K562 (cell line): ENCODE data around the gene FCGBP. TPM values are rescaled to one million over a fixed set of nuclear protein-coding genes. Genes with fewer than 3 reads are reported as not detected.

ENCODE experiments used
- ATAC-seq: fragments of 200-7000 bp; cut with Tn5 transposase; 3 replicates; pipeline ENCODE4 v1.9.1; 2020; ENCODE audit warnings: moderate library complexity
- BruUV-seq: library from RNA; stranded (reverse); fragments of 400-500 nt; replicated peaks from 2 replicates; lab custom pipeline; 2021; lab: Mats Ljungman, UMichigan
- CTCF ChIA-PET: fragments of 300-600 bp; formaldehyde crosslinking; extraction: SDS; loops from one replicate; lab custom pipeline; 2021; ENCODE audit warnings: low intra/inter-chr PET ratio; lab: Yijun Ruan, JAX
- POLR2A ChIA-PET: fragments of 300-600, 350-650 bp; sonication (Branson Sonifier 250); formaldehyde crosslinking; extraction: SDS; loops from one replicate; lab custom pipeline; 2021; ENCODE audit warnings: antibody characterized with exemption, inconsistent platforms; lab: Yijun Ruan, JAX
- DNase-seq, 4 experiments: peaks; one replicate each; pipeline versions ENCODE4 v3.0.0 to v3.0.0-alpha.2; 2011 to 2018; ENCODE audit warnings: low spot score in 3 of 4, mixed read lengths in 3 of 4; ENCODE audit errors: extremely low read depth in 1 of 4
- FAIRE-seq: peaks from 2 replicates; lab custom pipeline; 2011; peaks lifted over from hg19 to GRCh38; lab: Jason Lieb, UNC
- H2AFZ ChIP-seq: 2 replicates; pipeline ENCODE4 v1.6.0; 2011; ENCODE audit warnings: low read depth, low read length, control low read depth, inconsistent platforms
- H3K27ac ChIP-seq: fragments of 200-600 bp; 3 replicates; pipeline ENCODE4 v1.8.0; 2011; ENCODE audit warnings: low read depth, mild to moderate bottlenecking, control low read depth, inconsistent platforms, low read length, moderate library complexity, mixed read lengths; ENCODE audit errors: extremely low read depth
- H3K27me3 ChIP-seq, 2 experiments: fragments of 300-600 bp in 1 of 2; 2 replicates in 1 of 2; 3 replicates in 1 of 2; pipeline versions ENCODE4 v1.6.0 to v1.8.0; 2011; ENCODE audit warnings: inconsistent platforms in 2 of 2, low read length in 2 of 2, mild to moderate bottlenecking in 1 of 2, mixed read lengths in 1 of 2, moderate library complexity in 1 of 2; ENCODE audit not compliant: control insufficient read depth in 2 of 2, insufficient read depth in 2 of 2
- H3K36me3 ChIP-seq: fragments of 300-600 bp; 3 replicates; pipeline ENCODE4 v1.8.0; 2011; ENCODE audit warnings: mild to moderate bottlenecking, low read length, inconsistent platforms; ENCODE audit not compliant: control insufficient read depth, insufficient read depth
- H3K4me1 ChIP-seq, 2 experiments: fragments of 200-600 bp in 1 of 2; replicated peaks in 1 of 2; 2 replicates in 1 of 2; 3 replicates in 1 of 2; pipeline versions ENCODE4 v1.5.1 to v1.8.0; 2011; ENCODE audit warnings: inconsistent platforms in 2 of 2, low read length in 2 of 2, mild to moderate bottlenecking in 1 of 2, mixed read lengths in 1 of 2, moderate library complexity in 1 of 2; ENCODE audit not compliant: control insufficient read depth in 2 of 2, insufficient read depth in 2 of 2
- H3K4me2 ChIP-seq: 2 replicates; pipeline ENCODE4 v1.6.1; 2011; ENCODE audit warnings: low read length, control low read depth, inconsistent platforms, mixed read lengths; ENCODE audit not compliant: insufficient read depth
- H3K4me3 ChIP-seq: fragments of 200-600 bp; sonication (generic), shearing (Covaris generic); 2 replicates; pipeline ENCODE4 v1.5.1; 2016; ENCODE audit warnings: control low read depth, inconsistent platforms
- H3K79me2 ChIP-seq: fragments of 200-600 bp; 3 replicates; pipeline ENCODE4 v1.8.0; 2011; ENCODE audit warnings: low read length, inconsistent platforms; ENCODE audit not compliant: control insufficient read depth, insufficient read depth
- H3K9ac ChIP-seq, 2 experiments: 2 replicates each; pipeline versions ENCODE4 v1.6.0 to v1.6.1; 2011; ENCODE audit warnings: low read depth in 2 of 2, low read length in 2 of 2, control low read depth in 1 of 2, inconsistent platforms in 1 of 2, mild to moderate bottlenecking in 1 of 2, mixed read lengths in 1 of 2; ENCODE audit not compliant: insufficient read depth in 1 of 2
- H3K9me1 ChIP-seq: one replicate; pipeline ENCODE4 v1.6.0; 2011; ENCODE audit warnings: inconsistent platforms, mild to moderate bottlenecking, low read length, moderate library complexity; ENCODE audit not compliant: control insufficient read depth, insufficient read depth
- H3K9me3 ChIP-seq: replicated peaks from 2 replicates; pipeline ENCODE4 v1.5.1; 2011; ENCODE audit warnings: low read depth, low read length, inconsistent platforms; ENCODE audit not compliant: control insufficient read depth, insufficient read depth
- H4K20me1 ChIP-seq: replicated peaks from 2 replicates; pipeline ENCODE4 v1.6.1; 2011; ENCODE audit warnings: low read length, inconsistent platforms, mixed read lengths; ENCODE audit not compliant: control insufficient read depth, insufficient read depth
- EHMT2 ChIP-seq: fragments of 450-650 bp; IDR thresholded peaks from 2 replicates; pipeline ENCODE4 v1.6.1; 2018; ENCODE audit warnings: antibody characterized with exemption
- MCM5 ChIP-seq: fragments of 450-650 bp; IDR thresholded peaks from 2 replicates; pipeline ENCODE4 v1.6.1; 2016; ENCODE audit warnings: low read depth
- ZNF384 ChIP-seq: IDR thresholded peaks from 2 replicates; pipeline ENCODE4 v1.6.1; 2012; ENCODE audit warnings: low read depth, low read length, improper control_type of control experiment
- WGBS: fragments of 100-300 bp; shearing (Covaris generic); methylation state at CpG from one replicate; pipeline ENCODE4 v1.1.6; 2016; ENCODE audit warnings: low coverage, mixed read lengths; ENCODE audit not compliant: insufficient coverage; ENCODE audit errors: missing lambda C conversion rate; 5-methylcytosine and 5-hydroxymethylcytosine counted together
- in situ Hi-C: fragments of 300-500 bp; cut with MboI; formaldehyde crosslinking; loops from 4 replicates; pipeline ENCODE4 v1.15.0; 2018; ENCODE audit warnings: inconsistent platforms, mixed read lengths
- intact Hi-C: fragments of 100-400 bp; cut with micrococcal nuclease; formaldehyde crosslinking; loops from 2 replicates; pipeline ENCODE4 v1.14.2; 2022
- polyA plus RNA-seq, 8 experiments: library from polyadenylated mRNA; depleted of rRNA in 4 of 8; stranded (reverse) in 5 of 8; unstranded in 3 of 8; fragments of >200 nt; fragmentation: Nextera tagmentation in 2 of 8; fragmentation: Illumina TruSeq in 1 of 8; extraction: Ambion mirVana in 2 of 8; extraction: Trizol in 1 of 8; gene quantifications; 2 replicates each; pipeline versions ENCODE4 v1.2.1 to v1.2.3, GENCODE V29; 2011 to 2014; ENCODE audit warnings: inconsistent platforms in 1 of 8, missing spikeins in 1 of 8
- total RNA-seq, 7 experiments: library from RNA; depleted of rRNA in 6 of 7; stranded (reverse); fragments of >200 nt in 6 of 7; fragmentation: Illumina TruSeq in 2 of 7; extraction: Trizol in 2 of 7; gene quantifications; 2 replicates each; pipeline versions ENCODE4 v1.2.1 to v1.2.3, GENCODE V29; 2011 to 2021; ENCODE audit warnings: low replicate concordance in 1 of 7
- TF ChIP-seq, protein P1 (sequence below), 2 experiments: fragments of 450-650 bp in 1 of 2; sonication (generic) in 1 of 2; formaldehyde crosslinking in 1 of 2; IDR thresholded peaks; 2 replicates each; pipeline versions ENCODE4 v1.7.1 to v1.9.0; 2016 to 2022; ENCODE audit warnings: inconsistent platforms in 1 of 2, mild to moderate bottlenecking in 1 of 2, missing genetic modification reagents in 1 of 2

The FCGBP gene
- total and polyA plus RNA-seq, 9 of the 15 experiments (the other 6 are each of a cell fraction or from before 2014, with no cell fraction given) = 0.01 to 1.5 (median 0.13) TPM; not detected in 4

DNA sequence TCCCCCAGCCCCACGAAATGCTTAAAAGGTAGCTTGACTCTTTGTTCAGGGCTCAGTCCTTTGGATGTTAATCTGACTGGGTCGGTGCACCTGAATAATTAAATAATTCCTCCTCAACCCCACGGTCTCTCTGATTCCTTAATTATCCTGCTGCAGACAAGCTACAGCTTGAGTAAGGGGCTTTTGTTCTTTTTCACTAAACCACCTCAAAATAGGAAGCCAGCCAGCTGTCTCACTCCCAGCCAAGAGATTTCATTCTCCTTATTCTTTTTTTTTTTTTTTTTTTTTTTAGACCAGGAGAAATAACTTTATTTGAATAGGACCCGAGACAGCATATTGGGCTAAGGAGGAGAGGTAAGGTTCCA lies 7.9 kb upstream of the FCGBP start:
- no peaks in the 10 kb centered on the region for H3K79me2 ChIP-seq
- TF ChIP-seq EHMT2 (no peak), ZNF384 (peak; percentile 73), MCM5 (no peak)
- TF ChIP-seq, protein P1, sequence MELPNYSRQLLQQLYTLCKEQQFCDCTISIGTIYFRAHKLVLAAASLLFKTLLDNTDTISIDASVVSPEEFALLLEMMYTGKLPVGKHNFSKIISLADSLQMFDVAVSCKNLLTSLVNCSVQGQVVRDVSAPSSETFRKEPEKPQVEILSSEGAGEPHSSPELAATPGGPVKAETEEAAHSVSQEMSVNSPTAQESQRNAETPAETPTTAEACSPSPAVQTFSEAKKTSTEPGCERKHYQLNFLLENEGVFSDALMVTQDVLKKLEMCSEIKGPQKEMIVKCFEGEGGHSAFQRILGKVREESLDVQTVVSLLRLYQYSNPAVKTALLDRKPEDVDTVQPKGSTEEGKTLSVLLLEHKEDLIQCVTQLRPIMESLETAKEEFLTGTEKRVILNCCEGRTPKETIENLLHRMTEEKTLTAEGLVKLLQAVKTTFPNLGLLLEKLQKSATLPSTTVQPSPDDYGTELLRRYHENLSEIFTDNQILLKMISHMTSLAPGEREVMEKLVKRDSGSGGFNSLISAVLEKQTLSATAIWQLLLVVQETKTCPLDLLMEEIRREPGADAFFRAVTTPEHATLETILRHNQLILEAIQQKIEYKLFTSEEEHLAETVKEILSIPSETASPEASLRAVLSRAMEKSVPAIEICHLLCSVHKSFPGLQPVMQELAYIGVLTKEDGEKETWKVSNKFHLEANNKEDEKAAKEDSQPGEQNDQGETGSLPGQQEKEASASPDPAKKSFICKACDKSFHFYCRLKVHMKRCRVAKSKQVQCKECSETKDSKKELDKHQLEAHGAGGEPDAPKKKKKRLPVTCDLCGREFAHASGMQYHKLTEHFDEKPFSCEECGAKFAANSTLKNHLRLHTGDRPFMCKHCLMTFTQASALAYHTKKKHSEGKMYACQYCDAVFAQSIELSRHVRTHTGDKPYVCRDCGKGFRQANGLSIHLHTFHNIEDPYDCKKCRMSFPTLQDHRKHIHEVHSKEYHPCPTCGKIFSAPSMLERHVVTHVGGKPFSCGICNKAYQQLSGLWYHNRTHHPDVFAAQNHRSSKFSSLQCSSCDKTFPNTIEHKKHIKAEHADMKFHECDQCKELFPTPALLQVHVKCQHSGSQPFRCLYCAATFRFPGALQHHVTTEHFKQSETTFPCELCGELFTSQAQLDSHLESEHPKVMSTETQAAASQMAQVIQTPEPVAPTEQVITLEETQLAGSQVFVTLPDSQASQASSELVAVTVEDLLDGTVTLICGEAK (IDR thresholded peaks at IDR 0.05) = peak; percentile 90
- TF ChIP-seq, protein P1 (CRISPR knock-in tag; IDR thresholded peaks at IDR 0.05) = peak; percentile 51; the same call in 1 of the 2 replicates
- no peaks in the 10 kb centered on the region; the same call in 1 of the 2 replicates for H3K9me3 ChIP-seq
- no peaks in the 10 kb centered on the region for H4K20me1 ChIP-seq
- no peak overlapping the region for H2AFZ ChIP-seq
- DNase-seq (no peak), FAIRE-seq (no peak), ATAC-seq (no peak)
- no peak overlapping the region for H3K4me2 ChIP-seq
- H3K36me3 ChIP-seq = no peaks in the 10 kb centered on the region
- no peaks in the 10 kb centered on the region for H3K9me1 ChIP-seq
- BruUV-seq = no TSS peak
- WGBS = 3% methylated on average over 4 of the region's 4 CpGs
- intact Hi-C loops (no loop called here), in situ Hi-C loops (no loop called here)
- H3K9ac ChIP-seq = no peak overlapping the region
- no peaks in the 10 kb centered on the region for H3K4me1 ChIP-seq
- no peaks in the 10 kb centered on the region for H3K27me3 ChIP-seq
- H3K4me3 ChIP-seq = no peak overlapping the region
- no peak overlapping the region for H3K27ac ChIP-seq
- ChIA-PET POLR2A (interaction anchor here (0.7 to 0.8 kb wide), 2 partner anchors 18 to 299 kb away, joined by 3 to 4 read pairs; no protein-coding TSS in a partner anchor), CTCF (no interaction called here)
